ENCODE measurements around the gene MUSK.

GRCh38 chr9:110765926-110766325 is 97.3 kb downstream of the MUSK start:
- TF ChIP-seq TAF1 (IDR thresholded peaks at IDR 0.05; ENCODE audit: borderline replicate concordance, low read depth, low read length) (no peak), POLR2A (IDR thresholded peaks at IDR 0.05; ENCODE audit: low read depth, low read length) (no peak)

Measured in GM12892 (cell line).